CD4-positive, alpha-beta T cell treated with Interleukin-4 for 1 hour (primary cell): Measurements from ENCODE around the gene BUD23.
"Not testable (repeated sequence)": the region's sequence is repeated elsewhere in the genome, so short reads cannot be mapped to it uniquely, and the experiment has no call there.

Experiments used
- DNase-seq, 2 donors: peaks; one replicate each; pipeline ENCODE4 v3.0.0-alpha.2; 2020 to 2022

The BUD23 gene

DNA sequence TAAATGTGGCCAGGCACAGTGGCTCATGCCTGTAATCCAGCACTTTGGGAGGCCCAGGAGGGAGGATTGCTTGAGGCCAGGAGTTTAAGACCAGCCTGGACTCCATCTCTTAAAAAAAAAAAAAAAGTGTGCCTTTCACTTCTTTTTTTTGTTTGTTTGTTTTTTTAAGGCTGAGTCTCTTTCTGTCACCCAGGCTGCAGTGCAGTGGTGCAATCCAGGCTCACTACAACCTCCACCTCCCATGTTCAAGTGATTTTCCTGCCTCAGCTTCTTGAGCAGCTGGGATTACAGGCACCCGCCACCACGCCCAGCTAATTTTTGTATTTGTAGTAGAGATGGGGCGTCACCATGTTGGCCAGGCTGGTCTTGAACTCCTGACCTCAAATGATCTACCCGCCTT, 38.8 kb downstream of the BUD23 start:
- not testable (repeated sequence) for DNase-seq

DNA sequence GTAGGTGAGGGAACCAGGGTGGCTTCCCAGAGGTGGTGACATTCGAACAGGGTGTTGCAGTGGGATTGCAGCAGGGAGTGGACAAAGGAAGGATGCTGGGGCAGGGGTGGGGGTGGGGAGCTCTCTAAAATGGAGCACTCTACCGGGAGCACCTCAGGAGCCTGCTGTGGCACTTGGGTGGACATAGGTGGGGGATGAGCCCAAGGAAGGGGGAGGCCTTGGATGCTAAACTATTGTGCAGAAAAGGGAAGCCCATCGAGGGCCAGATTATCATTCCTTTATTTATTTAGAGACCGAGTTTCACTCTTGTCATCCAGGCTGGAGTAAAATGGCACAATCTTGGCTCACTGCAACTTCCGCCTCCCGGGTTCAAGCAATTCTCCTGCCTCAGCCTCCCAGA, 39.4 kb downstream of the BUD23 start:
- no peak for DNase-seq

DNA sequence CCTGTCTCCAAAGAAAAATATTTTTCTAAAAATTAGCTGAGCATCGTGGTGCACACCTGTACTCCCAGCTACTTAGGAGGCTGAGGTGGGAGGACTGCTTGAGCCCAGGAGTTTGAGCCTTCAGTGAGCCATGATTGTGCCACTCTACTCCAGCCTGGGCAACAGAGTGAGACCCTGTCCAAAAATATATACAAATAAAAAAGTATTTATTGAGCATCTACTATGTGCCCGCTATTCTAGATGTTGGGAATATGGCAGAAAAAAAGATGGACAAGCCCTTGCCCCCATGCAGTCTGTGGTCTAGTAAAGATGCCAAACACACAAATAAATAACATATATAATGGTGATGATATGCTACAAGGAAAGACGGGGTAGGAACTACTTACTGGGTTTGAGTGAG, 40.4 kb downstream of the BUD23 start:
- DNase-seq, result no peak

DNA sequence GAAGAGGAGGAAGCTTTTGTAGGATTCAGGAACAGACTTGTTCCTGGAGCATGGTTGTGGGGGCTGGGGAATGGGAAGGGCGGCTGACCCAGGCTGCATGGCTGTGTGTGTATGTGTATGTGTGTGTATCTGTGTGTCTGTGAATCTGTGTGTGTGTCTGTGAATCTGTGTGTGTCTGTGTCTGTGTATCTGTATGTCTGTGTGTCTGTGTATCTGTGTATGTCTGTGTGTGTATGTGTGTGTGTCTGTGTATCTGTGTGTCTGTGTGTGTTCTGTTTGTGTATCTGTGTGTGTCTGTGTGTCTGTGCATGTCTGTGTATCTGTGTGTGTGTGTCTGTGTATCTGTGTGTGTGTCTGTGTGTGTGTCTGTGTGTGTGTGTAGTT, 42.7 kb downstream of the BUD23 start:
- DNase-seq, result no peak

DNA sequence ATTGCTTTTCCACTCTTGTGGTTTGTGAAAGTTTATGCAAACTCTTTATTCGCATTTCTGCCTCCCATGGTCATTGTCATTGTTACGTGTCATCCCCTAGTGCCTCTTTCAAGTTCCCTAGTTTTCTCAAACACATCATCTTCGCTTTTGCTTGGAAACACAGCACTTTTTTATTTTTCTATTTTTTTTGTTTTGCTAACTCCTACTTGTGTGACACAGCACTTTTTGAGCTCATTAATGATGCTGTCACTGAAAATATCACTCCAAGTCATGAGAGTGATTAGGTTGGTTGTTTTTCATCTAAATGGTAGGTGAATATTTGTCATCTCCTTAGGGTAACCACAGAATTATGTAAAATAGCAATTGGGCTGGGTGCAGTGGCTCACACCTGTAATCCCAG, 44.6 kb downstream of the BUD23 start:
- no peak for DNase-seq

DNA sequence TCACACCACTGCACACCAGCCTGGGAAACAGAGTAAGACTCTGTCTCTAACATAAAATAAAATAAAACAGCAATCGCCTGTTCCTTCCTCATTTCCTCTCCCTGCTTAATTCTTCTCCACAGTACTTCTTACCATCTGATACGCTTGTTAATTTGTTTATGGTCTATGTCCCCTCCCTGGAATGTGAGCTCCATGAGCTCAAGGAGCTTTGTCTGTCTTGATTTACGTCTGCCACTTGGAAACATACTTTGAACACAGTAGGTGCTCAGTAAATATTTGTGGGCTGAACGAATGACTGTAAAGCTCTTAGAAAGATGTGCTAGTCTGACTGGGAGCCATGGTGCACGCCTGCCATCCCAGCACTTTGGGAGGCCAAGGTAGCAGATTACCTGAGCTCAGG, 45.2 kb downstream of the BUD23 start:
- no peak for DNase-seq

DNA sequence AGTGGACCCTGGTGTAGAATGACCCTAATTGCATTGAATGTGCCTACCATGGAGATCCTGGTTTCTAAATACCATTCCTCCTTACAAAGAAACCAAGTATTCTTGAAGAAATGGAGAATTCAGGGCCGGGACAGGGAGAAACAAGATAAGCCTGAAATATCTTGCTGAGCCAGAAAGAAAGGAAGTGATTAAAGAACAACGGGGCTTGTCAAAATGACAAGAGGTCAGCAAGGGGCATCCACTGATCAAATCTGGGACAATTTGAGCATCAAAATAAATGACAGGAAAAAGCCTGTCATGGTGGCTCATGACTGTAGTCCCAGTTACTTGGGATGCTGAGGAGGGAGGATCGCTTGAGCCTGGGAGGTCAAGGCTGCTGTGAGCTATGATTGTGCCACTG, 47.1 kb downstream of the BUD23 start:
- DNase-seq, result no peak

DNA sequence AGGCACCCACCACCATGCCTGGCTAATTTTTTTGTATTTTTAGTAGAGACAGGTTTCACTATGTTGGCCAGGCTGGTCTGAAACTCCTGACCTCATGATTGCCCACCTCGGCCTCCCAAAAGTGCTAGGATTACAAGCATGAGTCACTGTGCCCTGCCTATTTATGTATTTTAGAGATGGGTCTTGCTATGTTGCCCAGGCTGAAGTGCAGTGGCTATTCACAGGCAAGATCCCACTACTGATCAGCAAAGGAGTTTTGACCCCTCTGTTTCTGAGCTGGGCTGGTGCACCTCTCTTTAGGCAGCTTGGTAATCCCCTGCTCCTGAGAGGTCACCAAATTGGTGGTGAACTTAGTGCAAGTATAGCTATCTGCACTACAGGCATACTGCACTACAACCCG, 49.0 kb downstream of the BUD23 start:
- no peak for DNase-seq

DNA sequence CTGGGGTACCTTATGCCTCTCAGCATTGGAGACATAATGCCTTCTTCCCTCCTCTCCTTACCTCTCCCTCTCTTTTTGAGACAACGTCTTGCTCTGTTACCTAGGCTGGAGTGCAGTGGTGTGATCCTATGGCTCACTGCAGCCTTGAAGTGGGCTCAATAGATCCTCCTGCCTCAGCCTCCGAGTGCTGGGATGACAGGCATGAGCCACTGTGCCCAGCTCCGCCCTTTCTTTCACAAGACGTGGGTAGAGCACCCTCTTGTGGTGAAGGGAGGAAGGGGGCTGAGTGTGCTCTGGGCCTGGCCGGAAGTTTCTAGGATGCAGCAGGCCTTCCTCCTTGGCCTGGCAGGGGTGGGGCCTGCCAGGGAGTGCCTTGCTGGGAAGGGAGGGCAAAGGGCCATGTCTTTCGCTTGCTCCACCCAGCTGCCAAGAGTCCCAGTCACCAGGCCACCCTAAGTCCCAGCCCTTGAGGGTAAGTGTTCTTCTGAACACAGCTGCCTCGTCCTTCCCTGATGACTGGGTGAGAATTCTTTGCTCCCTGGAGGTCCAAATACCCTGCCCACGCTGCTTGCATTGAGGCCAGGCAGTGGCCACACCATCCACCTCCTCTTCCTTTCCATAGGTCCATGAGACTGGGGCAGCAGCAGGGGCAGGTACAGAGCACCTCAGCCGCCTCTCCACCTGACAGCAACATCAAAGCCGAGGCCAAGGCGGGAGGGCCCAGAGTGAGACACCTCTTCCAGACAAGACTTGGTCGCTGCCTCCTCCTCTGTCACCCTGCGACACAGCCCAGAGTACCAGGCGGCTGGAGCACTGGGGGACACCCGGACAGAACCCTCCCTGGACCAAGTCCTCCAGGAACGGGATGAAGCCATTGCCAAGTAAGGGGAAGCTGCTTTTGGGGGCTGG, 51.5 kb downstream of the BUD23 start:
- peak; percentile 86 to 90 for DNase-seq

DNA sequence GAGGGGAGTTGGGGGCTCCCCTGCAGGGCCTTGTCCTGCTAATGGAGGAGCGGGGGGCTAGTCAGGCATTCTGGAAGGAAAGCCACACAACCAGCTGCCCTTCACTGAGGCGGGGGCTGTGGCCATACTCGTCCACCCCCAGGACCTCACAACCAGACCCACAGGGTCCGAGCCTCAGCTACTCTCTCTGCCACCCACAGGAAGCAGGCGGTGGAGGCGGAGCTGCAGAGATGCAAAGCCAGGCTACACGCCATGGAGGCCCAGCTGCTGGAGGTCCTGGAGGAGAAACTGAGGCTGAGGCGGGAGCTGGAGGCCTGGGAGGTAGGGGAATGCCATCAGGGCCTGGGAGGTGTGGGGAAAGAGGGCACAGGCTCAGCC, 52.1 kb downstream of the BUD23 start:
- no peak for DNase-seq

DNA sequence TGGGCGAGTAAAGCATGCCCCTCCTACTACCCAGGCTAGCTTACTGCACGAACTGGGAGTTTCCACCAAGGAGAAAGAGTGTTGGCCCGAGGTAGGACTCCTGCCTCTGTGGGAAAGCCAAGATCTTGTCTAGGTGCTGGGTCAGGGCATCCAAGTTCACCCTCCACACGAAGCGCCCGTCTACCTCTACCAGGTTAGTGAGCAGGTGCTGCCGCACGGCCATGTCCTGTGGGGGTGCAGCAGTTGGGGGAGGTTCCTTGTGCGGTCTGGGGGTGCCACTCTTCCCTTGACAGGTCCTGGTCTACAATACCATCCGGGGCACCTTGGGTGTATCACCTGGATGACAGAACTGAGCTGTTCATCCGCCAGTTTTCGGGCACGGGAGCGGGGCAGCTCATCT, 53.5 kb downstream of the BUD23 start:
- DNase-seq, result no peak

DNA sequence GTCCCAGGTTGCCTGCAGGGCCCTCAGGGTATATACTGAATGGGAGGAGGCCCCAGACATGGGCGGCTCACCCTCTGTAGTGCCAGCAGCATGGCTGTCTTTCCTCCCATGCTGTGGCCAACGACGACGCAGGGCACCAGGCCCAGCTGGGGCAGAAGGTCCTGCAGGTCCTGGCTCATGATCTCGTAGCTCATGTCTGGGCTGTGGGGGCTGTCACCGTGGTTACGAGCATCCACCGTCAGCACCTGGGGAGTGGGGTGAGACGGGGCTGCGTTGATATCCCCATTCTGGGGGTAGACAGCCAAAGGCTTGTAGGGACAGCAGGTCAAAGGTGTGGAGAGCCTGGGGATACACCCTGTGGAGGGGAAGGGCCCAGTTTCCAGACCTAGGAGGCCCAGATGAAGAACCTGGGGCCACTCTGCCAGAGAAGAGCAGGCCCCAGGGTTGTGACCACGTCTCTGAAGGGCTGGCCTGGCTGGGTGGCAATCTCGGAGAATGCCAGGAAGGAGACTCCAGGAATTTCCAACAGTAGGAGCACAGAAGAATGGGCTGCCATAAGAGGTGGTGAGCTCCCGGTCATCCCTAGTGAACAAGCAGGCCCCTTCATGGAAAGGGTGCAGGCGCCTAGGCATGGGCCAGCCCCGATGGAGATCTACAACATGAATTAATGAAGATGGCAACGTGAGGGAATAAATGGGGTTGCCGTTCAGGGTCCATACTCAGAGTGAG, 54.3 kb downstream of the BUD23 start:
- no peak for DNase-seq

DNA sequence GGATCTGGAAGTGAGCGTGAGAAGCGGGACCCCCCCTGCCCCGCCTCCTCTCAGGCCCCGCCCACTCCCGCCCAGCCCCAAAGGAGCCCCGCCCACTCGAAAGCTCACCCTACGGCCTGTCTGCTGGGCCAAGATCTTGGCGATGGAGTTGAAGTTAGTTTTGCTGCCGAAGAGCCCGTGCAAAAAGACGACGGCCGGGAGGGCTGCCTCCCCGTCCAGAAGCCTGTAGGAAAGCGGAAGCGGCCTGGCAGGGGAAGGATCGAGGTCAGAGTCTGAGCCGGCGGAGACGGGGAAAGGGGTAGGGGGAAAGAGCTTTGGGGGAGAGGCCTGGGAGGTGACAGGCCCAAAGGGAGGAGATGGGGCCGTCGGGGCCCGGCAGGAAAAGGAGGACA, 54.8 kb downstream of the BUD23 start:
- DNase-seq, result peak; percentile 55 to 71

DNA sequence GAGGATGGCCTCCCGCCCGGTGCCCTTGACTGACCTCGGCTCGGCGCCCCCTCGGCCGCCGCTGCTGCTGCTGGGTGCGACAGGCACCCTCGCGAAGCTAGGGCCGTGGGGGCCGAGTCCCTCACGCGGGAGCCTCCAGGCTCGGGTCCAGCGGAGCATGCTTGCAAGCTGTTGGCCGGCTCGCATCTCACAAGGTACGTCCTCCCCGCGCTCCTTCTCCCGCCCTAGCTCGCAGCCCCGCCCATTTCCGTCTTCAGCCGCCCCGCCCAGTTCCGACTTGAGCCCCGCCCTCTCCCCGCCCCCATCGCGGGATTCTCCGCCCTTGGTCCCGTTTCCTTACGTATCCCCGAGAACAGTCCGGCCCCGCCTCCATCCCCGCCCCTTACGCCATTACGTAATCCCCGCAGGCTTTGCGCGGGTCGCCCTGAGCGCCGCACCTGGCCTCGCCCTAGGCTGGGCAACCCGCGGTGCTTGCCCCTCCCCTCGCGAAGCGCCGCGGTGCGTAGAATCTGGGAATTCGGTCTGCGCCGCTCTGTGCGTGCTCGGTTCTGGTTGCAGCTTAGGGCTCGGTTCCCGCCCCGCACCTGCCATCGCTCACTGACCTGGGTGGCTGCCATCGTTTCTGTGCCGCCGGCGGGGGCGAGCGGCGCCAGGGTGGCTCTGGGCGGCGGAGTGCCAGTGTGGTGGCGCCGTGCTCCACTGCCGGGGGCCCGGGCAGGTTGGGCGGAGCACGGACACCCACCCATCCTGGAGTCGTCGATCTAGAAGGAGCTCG, 55.4 kb downstream of the BUD23 start, which contains the start of gene ABHD11:
Gene ABHD11 (minus strand): TSS at position 191 of the 775 bp plus-strand sequence. CDS start 32 bp downstream, at position 159.
- peak; percentile 97 to 99 for DNase-seq

DNA sequence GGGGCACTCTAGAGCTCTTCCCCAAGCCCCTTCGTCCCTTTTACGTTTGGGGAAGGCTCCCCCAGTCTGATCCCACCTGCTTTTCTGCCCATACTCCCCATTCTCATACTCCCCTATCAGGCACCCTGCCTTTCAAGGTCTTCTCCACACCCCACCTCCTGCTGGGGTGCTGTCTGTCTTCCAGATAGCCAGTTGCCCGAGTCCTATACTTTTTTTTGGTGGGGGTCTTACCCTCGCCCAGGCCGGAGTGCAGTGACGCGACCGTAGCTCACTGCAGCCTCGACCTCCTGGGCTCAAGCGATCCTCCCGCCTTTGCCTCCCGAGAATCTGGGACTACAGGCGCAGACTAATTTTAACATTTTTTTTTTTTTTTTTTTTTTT, 56.0 kb downstream of the BUD23 start:
- DNase-seq, result no peak

DNA sequence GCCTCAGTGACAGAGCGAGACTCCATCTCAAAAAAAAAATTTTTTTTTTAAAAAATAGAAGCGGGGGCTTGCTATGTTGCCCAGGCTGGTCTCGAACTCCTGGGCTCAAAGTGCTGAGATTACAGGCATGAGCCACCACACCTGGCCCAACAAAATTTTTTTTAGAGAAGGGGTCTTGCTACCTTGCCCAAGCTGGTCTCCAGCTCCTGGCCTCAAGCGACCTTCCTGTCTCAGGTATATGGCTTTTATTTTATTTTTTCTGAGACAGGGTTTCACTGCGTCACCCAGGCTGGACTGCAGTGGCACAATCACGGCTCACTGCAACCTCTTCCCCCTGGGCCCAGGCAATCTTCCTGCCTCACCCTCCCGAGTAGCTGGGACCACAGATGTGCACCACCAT, 56.8 kb downstream of the BUD23 start:
- no peak for DNase-seq

DNA sequence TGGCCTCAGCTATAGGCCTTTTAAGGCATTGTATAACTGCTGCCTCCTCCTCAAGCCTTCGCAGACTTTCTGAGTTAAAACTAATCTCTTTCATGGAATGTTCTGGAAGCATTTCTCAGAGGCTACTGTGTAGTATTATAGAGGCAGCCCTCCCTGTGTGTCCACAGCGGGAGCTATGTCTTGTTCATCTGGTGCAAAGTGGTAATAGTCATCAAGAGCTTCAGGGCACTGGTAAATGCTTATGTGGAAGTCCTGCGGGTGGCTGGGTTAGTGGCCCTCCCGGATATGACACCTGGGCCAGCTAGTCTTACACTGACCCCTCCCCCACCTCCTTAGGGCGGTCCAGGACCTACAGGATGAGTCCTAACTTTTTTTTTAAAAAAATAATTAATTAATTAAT, 57.4 kb downstream of the BUD23 start:
- DNase-seq, result no peak

DNA sequence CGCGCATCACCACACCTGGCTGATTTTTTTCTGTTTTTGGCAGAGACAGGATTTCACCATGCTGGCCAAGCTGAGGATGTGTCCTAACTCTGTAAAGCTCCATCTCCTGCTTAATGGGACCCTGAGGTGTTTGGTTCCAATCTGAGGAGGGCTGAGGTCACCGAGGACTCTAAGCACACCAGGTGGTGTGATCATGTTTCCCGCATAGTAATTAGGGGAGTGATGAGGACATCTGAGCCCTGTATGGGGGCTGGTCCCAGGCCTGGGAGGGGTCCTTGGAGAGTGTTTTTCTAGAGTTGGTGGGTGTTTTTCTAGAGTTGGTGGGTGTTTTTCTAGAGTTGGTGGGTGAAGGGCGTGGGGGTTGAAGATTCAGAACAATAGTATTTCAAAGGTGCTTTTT, 58.2 kb downstream of the BUD23 start:
- no peak for DNase-seq

DNA sequence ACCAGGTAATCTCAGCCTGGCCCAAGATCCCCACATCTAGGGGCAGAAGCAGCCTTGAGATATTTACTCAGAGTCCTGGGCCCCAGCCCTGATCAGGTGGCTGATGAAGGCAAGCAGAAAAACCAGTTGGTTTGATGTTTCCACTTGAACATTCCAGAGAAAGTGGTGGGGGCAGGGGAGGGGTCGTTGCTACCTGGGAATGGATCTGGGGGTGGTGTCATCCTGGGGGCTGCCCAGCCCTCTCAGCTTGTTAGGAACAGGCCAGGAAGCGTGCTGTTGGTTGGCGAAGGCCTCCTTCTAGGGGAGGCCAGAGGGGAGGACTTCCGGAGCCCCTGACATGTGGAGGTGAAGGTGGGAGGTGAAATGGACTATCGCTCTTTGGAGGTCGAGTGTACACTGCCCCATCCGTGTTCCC, 58.9 kb downstream of the BUD23 start:
- no peak for DNase-seq

DNA sequence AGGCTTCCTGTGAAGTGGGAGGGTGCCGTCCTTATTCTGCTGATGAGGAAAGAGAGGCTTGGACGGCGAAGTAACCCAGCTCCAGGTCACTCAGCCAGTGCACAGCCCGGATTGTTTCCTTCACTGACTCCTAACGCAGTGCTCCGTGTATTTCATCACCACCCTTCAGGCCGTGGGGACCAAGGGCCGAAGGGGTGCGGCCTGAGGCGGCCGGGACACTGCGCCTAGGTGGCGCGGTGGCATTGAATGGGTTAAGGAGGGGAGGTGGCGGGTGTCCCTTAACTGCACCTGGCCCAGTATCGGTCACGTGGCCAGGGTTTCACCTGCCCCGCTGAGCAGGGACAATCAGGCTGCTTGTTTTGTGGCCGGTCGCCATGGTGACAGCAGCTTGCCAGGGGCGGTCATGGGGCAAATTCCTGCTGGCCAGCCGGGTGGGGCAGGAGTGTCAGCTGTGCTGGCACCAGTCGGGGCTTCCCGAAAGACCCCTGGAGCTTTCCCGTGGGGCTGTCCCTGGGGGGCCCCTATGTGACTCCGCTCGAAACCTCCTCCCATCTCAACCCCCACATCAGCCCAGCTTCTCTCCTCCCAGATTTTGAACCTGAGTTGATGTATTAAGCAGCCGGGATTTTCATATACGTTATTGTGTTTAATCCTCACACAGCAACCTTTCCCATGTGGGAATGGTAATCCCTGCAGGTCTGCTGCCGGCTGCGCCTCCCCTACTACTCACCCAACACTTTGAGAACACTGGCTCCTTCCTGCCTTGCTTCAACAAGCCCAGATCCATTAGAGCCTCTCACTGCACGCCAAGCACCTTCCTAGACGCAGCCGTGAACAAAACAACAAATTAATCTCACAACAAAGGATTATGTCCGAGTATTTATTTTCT, 59.6 kb downstream of the BUD23 start:
- peak in 1 of 2 donors; percentile 39 for DNase-seq

DNA sequence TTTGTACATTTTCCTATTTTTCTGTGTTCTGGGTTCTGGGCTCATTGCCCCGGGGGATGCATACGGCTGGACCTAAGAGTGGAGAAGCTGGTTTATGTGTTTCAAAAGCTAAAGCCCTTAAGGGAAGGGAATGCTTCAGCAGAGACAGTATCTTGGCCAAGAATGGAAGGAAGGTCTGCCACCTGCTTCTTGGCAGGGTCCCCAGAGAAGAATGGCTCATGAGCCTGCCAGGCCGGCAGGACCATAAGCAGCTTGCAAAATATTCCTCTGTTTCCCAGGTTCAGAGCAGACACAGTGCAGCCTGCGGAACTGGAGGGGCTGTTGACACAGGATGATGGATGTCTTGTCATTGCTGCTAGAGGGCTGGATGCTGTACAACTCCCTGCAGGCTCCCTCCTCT, 63.0 kb downstream of the BUD23 start:
- no peak for DNase-seq
